ENCODE data around the gene GNMT. TPM values are rescaled to one million over a fixed set of nuclear protein-coding genes. Genes with fewer than 3 reads are reported as not detected.

Gene GNMT
- total and polyA plus RNA-seq, 9 of the 15 experiments (the other 6 are each of a cell fraction or from before 2014, with no cell fraction given): 0.11 to 0.29 (median 0.15) TPM; not detected in 6

GRCh38 chr6:42984001-42984923, 23.7 kb downstream of the GNMT start, which contains the start of gene PPP2R5D (continued):
- TF ChIP-seq MEIS2 (IDR thresholded peaks at IDR 0.05; ENCODE audit: partially characterized antibody): peak; percentile 50
- no peak for TF ChIP-seq SLC30A9 (CRISPR knock-in tag; IDR thresholded peaks at IDR 0.05)
- peak; percentile 36 for TF ChIP-seq SP2 (IDR thresholded peaks at IDR 0.05; ENCODE audit: extremely low read depth, low read depth, low read length, poor library complexity, severe bottlenecking)
- no peak for TF ChIP-seq ZC3H4 (CRISPR knock-in tag; IDR thresholded peaks at IDR 0.05; ENCODE audit: borderline replicate concordance)
- no peak for TF ChIP-seq MCM7 (IDR thresholded peaks at IDR 0.05)
- TF ChIP-seq KHSRP (IDR thresholded peaks at IDR 0.05): no peak
- no peak for TF ChIP-seq ZNF76 (CRISPR knock-in tag; IDR thresholded peaks at IDR 0.05; ENCODE audit: borderline replicate concordance)
- no peak for TF ChIP-seq CAMTA2 (CRISPR knock-in tag; conservative IDR thresholded peaks at IDR 0.05)
- no peak for TF ChIP-seq USF1 (CRISPR knock-in tag; IDR thresholded peaks at IDR 0.05)
- no peak for TF ChIP-seq HEY1 (CRISPR knock-in tag; IDR thresholded peaks at IDR 0.05; ENCODE audit: borderline replicate concordance)
- no peak for TF ChIP-seq ZNF436 (CRISPR knock-in tag; IDR thresholded peaks at IDR 0.05)
- TF ChIP-seq NEUROD1 (IDR thresholded peaks at IDR 0.05; ENCODE audit: borderline replicate concordance, low read depth, low read length, partially characterized antibody): no peak
- no peak for TF ChIP-seq RNF2 (IDR thresholded peaks at IDR 0.05)
- TF ChIP-seq ZFX (CRISPR knock-in tag; IDR thresholded peaks at IDR 0.05): peak; percentile 82
- TF ChIP-seq MBD2 (IDR thresholded peaks at IDR 0.05; ENCODE audit: borderline replicate concordance, low read depth): peak; percentile 25
- no peak for TF ChIP-seq HNRNPH1 (optimal IDR thresholded peaks at IDR 0.05; ENCODE audit: low read depth, low read length)
- TF ChIP-seq THRAP3 (IDR thresholded peaks at IDR 0.05; ENCODE audit: borderline replicate concordance): no peak
- TF ChIP-seq KDM1A (IDR thresholded peaks at IDR 0.05): no peak
- no peak for TF ChIP-seq ZBTB8A (IDR thresholded peaks at IDR 0.05; ENCODE audit: partially characterized antibody)
- peak; percentile 34; the same call in 1 of the 2 replicates for TF ChIP-seq HLTF (IDR thresholded peaks at IDR 0.05)
- no peak for TF ChIP-seq PTRF (tag; IDR thresholded peaks at IDR 0.05)
- TF ChIP-seq RREB1 (CRISPR knock-in tag; IDR thresholded peaks at IDR 0.05): no peak
- peak; percentile 88 for TF ChIP-seq NFYB (IDR thresholded peaks at IDR 0.05; ENCODE audit: extremely low read depth, insufficient read length)
- no peak for TF ChIP-seq NUFIP1 (IDR thresholded peaks at IDR 0.05; ENCODE audit: partially characterized antibody)

Data from K562 (cell line).